HepG2 (cell line): ENCODE measurements around the gene STAT1. TPM values are rescaled to one million over a fixed set of nuclear protein-coding genes. Genes with fewer than 3 reads are reported as not detected.

Source experiments
- AHDC1 ChIP-seq: sonication (generic); formaldehyde crosslinking; IDR thresholded peaks from 2 replicates; pipeline ENCODE4 v1.5.1; 2020; ENCODE audit warnings: mild to moderate bottlenecking, missing genetic modification reagents, borderline replicate concordance
- ATF7 ChIP-seq, 2 experiments: fragments of 450-650 bp in 1 of 2; sonication (generic) in 1 of 2; formaldehyde crosslinking in 1 of 2; IDR thresholded peaks; 2 replicates each; pipeline versions ENCODE4 v1.4.0 to v1.6.1; 2016 to 2020; ENCODE audit warnings: antibody characterized with exemption in 1 of 2, mild to moderate bottlenecking in 1 of 2, missing genetic modification reagents in 1 of 2
- FOXM1 ChIP-seq: sonication (generic); formaldehyde crosslinking; IDR thresholded peaks from 2 replicates; pipeline ENCODE4 v1.5.0; 2020; ENCODE audit warnings: missing genetic modification reagents
- HMGXB4 ChIP-seq, 2 experiments: sonication (generic) in 1 of 2; formaldehyde crosslinking in 1 of 2; IDR thresholded peaks; 2 replicates each; pipeline versions ENCODE4 v1.4.0 to v1.6.1; 2018 to 2020; ENCODE audit warnings: missing genetic modification reagents in 2 of 2, borderline replicate concordance in 1 of 2, low read depth in 1 of 2, mild to moderate bottlenecking in 1 of 2, missing biosample characterization in 1 of 2
- MXD3 ChIP-seq: IDR thresholded peaks from 2 replicates; pipeline ENCODE4 v1.6.1; 2016; ENCODE audit warnings: mild to moderate bottlenecking, missing biosample characterization, missing genetic modification reagents
- MYNN ChIP-seq: sonication (generic); formaldehyde crosslinking; IDR thresholded peaks from 2 replicates; pipeline ENCODE4 v1.4.0; 2020; ENCODE audit warnings: mild to moderate bottlenecking, low read depth, missing genetic modification reagents
- PITX1 ChIP-seq: sonication (generic); formaldehyde crosslinking; IDR thresholded peaks from 2 replicates; pipeline ENCODE4 v1.5.1; 2020; ENCODE audit warnings: mild to moderate bottlenecking, missing genetic modification reagents
- PLSCR1 ChIP-seq: sonication (generic); formaldehyde crosslinking; IDR thresholded peaks from 2 replicates; pipeline ENCODE4 v1.5.0; 2020; ENCODE audit warnings: missing genetic modification reagents, mild to moderate bottlenecking, borderline replicate concordance
- PRMT3 ChIP-seq: sonication (generic); formaldehyde crosslinking; IDR thresholded peaks from 2 replicates; pipeline ENCODE4 v1.8.1; 2022; ENCODE audit warnings: low read depth, mild to moderate bottlenecking, moderate library complexity, missing genetic modification reagents, borderline replicate concordance
- RFX5 ChIP-seq: IDR thresholded peaks from 2 replicates; pipeline ENCODE4 v1.6.1; 2011; ENCODE audit warnings: low read depth, low read length, improper control_type of control experiment
- ZFP37 ChIP-seq: sonication (generic); formaldehyde crosslinking; IDR thresholded peaks from 2 replicates; pipeline ENCODE4 v1.4.0; 2020; ENCODE audit warnings: missing genetic modification reagents, borderline replicate concordance
- ZMYM2 ChIP-seq: sonication (generic); formaldehyde crosslinking; IDR thresholded peaks from 2 replicates; pipeline ENCODE4 v1.8.0; 2022; ENCODE audit warnings: mild to moderate bottlenecking, missing genetic modification reagents
- ZNF44 ChIP-seq: sonication (generic); formaldehyde crosslinking; IDR thresholded peaks from 2 replicates; pipeline ENCODE4 v1.5.1; 2020; ENCODE audit warnings: mild to moderate bottlenecking, missing genetic modification reagents
- ZNF468 ChIP-seq: sonication (generic); formaldehyde crosslinking; IDR thresholded peaks from 2 replicates; pipeline ENCODE4 v1.8.0; 2022; ENCODE audit warnings: mild to moderate bottlenecking, moderate library complexity, missing genetic modification reagents
- ZNF75D ChIP-seq: sonication (generic); formaldehyde crosslinking; IDR thresholded peaks from 2 replicates; pipeline ENCODE4 v1.8.1; 2023; ENCODE audit warnings: missing genetic modification reagents, mild to moderate bottlenecking, borderline replicate concordance
- ZUFSP ChIP-seq: sonication (generic); formaldehyde crosslinking; IDR thresholded peaks from 2 replicates; pipeline ENCODE4 v1.9.0; 2021; ENCODE audit warnings: missing genetic modification reagents, mild to moderate bottlenecking, borderline replicate concordance
- polyA plus RNA-seq, 8 experiments: library from polyadenylated mRNA; depleted of rRNA in 3 of 8; stranded (reverse) in 7 of 8; unstranded in 1 of 8; fragments of >200 nt; fragmentation: Illumina TruSeq in 4 of 8; extraction: Trizol in 4 of 8; gene quantifications; 2 replicates each; pipeline versions ENCODE4 v1.2.1 to v1.2.3, GENCODE V29; 2011 to 2016; ENCODE audit warnings: low read depth in 4 of 8, missing spikeins in 1 of 8, mixed read lengths in 1 of 8; ENCODE audit not compliant: insufficient read depth in 1 of 8
- total RNA-seq, 5 experiments: library from RNA; depleted of rRNA; stranded (reverse); fragments of >200 nt; fragmentation: Illumina TruSeq; extraction: Trizol; gene quantifications; 2 replicates each; pipeline ENCODE4 v1.2.3, GENCODE V29; 2016; ENCODE audit warnings: low read depth in 1 of 5

STAT1 gene
- total and polyA plus RNA-seq, 2 of the 13 experiments (the other 11 are each of a cell fraction or from before 2014, with no cell fraction given), result 21.8 to 59.6 TPM

- TF ChIP-seq HMGXB4 (CRISPR knock-in tag; IDR thresholded peaks at IDR 0.05; ENCODE audit: borderline replicate concordance in 1 of 2, low read depth in 1 of 2) (peak in 1 of 2 experiments; percentile 94; a peak in 2 of 4 replicates), FOXM1 (no peak; the same call in 1 of the 2 replicates), MXD3 (peak; percentile 99), ZFP37 (CRISPR knock-in tag) (0 out of 2 replicates have a peak, but pooled peaks have one; percentile 26), ATF7 (IDR thresholded peaks at IDR 0.05) (no peak), ATF7 (CRISPR knock-in tag; IDR thresholded peaks at IDR 0.05) (peak; percentile 57; the same call in 1 of the 2 replicates), ZNF75D (0 out of 2 replicates have a peak, but pooled peaks have one; percentile 88), ZMYM2 (peak; percentile 52; the same call in 1 of the 2 replicates), MYNN (peak; percentile 69; the same call in 1 of the 2 replicates), PLSCR1 (CRISPR knock-in tag) (0 out of 2 replicates have a peak, but pooled peaks have one; percentile 38), ZNF468 (CRISPR knock-in tag) (no peak; the same call in 1 of the 2 replicates), PRMT3 (peak; percentile 90; the same call in 1 of the 2 replicates), RFX5 (peak; percentile 63; the same call in 1 of the 2 replicates), ZNF44 (CRISPR knock-in tag) (peak; percentile 76), AHDC1 (peak; percentile 87; the same call in 1 of the 2 replicates), ZUFSP (no peak), PITX1 (CRISPR knock-in tag) (peak; percentile 83; the same call in 1 of the 2 replicates)
These were observed at the start of gene STAT1 (continued) for GRCh38 chr2:191013932-191014652.
